Smooth muscle cell (in vitro differentiated cells): ENCODE measurements around the gene WRAP53. TPM values are rescaled to one million over a fixed set of nuclear protein-coding genes. Genes with fewer than 3 reads are reported as not detected.

Source experiments
- DNase-seq: peaks from one replicate; lab custom pipeline; 2025; ENCODE audit not compliant: unreplicated experiment; lab: John Stamatoyannopoulos, UW
- H2AFZ ChIP-seq: fragments of 200-600 bp; sonication (generic); 2 replicates; pipeline ENCODE4 v1.6.0; 2016; ENCODE audit warnings: antibody characterized with exemption, low read depth, mild to moderate bottlenecking
- H3F3A ChIP-seq: fragments of 200-600 bp; sonication (generic); 2 replicates; pipeline ENCODE4 v1.6.0; 2017; ENCODE audit warnings: antibody characterized with exemption, low read depth
- H3K27ac ChIP-seq: fragments of 200-600 bp; sonication (generic); 2 replicates; pipeline ENCODE4 v1.5.1; 2016; ENCODE audit warnings: low read depth, mild to moderate bottlenecking
- H3K27me3 ChIP-seq: fragments of 200-600 bp; sonication (generic); 2 replicates; pipeline ENCODE4 v1.6.1; 2016; ENCODE audit warnings: low read depth, mild to moderate bottlenecking
- H3K36me3 ChIP-seq: fragments of 200-600 bp; sonication (generic); 2 replicates; pipeline ENCODE4 v1.5.1; 2016; ENCODE audit warnings: low read depth
- H3K4me1 ChIP-seq: fragments of 200-600 bp; sonication (generic); 2 replicates; pipeline ENCODE4 v1.5.1; 2016; ENCODE audit warnings: low read depth
- H3K4me2 ChIP-seq: fragments of 200-600 bp; sonication (generic); 2 replicates; pipeline ENCODE4 v1.6.0; 2016; ENCODE audit warnings: mild to moderate bottlenecking
- H3K4me3 ChIP-seq: fragments of 200-600 bp; sonication (generic); 2 replicates; pipeline ENCODE4 v1.5.1; 2016; ENCODE audit warnings: mild to moderate bottlenecking
- H3K79me2 ChIP-seq: fragments of 200-600 bp; sonication (generic); 2 replicates; pipeline ENCODE4 v1.6.0; 2016; ENCODE audit warnings: low read depth, mild to moderate bottlenecking
- H3K9ac ChIP-seq: fragments of 200-600 bp; sonication (generic); 2 replicates; pipeline ENCODE4 v1.6.0; 2016; ENCODE audit warnings: low read depth
- H3K9me3 ChIP-seq: fragments of 200-600 bp; sonication (generic); replicated peaks from 2 replicates; pipeline ENCODE4 v1.5.1; 2016; ENCODE audit warnings: low read depth
- H4K20me1 ChIP-seq: fragments of 200-600 bp; sonication (generic); 2 replicates; pipeline ENCODE4 v1.6.0; 2016; ENCODE audit warnings: low read depth
- CTCF ChIP-seq: fragments of 200-600 bp; sonication (generic); IDR thresholded peaks from 2 replicates; pipeline ENCODE4 v1.5.1; 2017; ENCODE audit warnings: borderline replicate concordance, mild to moderate bottlenecking, antibody characterized with exemption; ENCODE audit not compliant: insufficient read depth, poor library complexity, severe bottlenecking
- WGBS: methylation state at CpG from one replicate; pipeline ENCODE4 v1.1.7; 2016; ENCODE audit warnings: low lambda C conversion rate; 5-methylcytosine and 5-hydroxymethylcytosine counted together
- polyA plus RNA-seq: library from polyadenylated mRNA; unstranded; fragments of >200 nt; fragmentation: Nextera tagmentation; extraction: Ambion mirVana; gene quantifications from 2 replicates; pipeline ENCODE4 v1.2.1, GENCODE V29; 2016
- total RNA-seq: library from RNA; depleted of rRNA; stranded (reverse); fragments of >200 nt; gene quantifications from 2 replicates; pipeline ENCODE4 v1.2.3, GENCODE V29; 2014

WRAP53 gene
- total and polyA plus RNA-seq, 2 experiments from 2014 or later, result 8.2 to 17.1 TPM

GRCh38 chr17:7646457-7646856 lies 41.8 kb upstream of the WRAP53 start:
- H2AFZ ChIP-seq, result no peak overlapping the region
- no peak overlapping the region for H3K9ac ChIP-seq
- peaks cover 11% of the 10 kb centered on the region for H3K4me1 ChIP-seq
- TF ChIP-seq CTCF, result no peak
- no peaks in the 10 kb centered on the region for H3K36me3 ChIP-seq
- H4K20me1 ChIP-seq, result no peaks in the 10 kb centered on the region
- H3K27me3 ChIP-seq, result peaks cover 6% of the 10 kb centered on the region
- no peak overlapping the region for H3K27ac ChIP-seq
- WGBS, result 85% methylated on average over 9 of the region's 9 CpGs
- H3K9me3 ChIP-seq, result no peaks in the 10 kb centered on the region
- H3K79me2 ChIP-seq, result no peaks in the 10 kb centered on the region
- H3K4me3 ChIP-seq, result no peak overlapping the region
- DNase-seq, result no peak
- no peaks in the 10 kb centered on the region for H3F3A ChIP-seq
- no peak overlapping the region for H3K4me2 ChIP-seq

GRCh38 chr17:7647018-7647417 lies 41.3 kb upstream of the WRAP53 start:
- Histone ChIP-seq H3K9ac (no peak overlapping the region), H3K36me3 (no peaks in the 10 kb centered on the region), H3K27ac (no peak overlapping the region), H2AFZ (no peak overlapping the region), H3K79me2 (no peaks in the 10 kb centered on the region), H3K4me1 (peaks cover 11% of the 10 kb centered on the region), H3K9me3 (no peaks in the 10 kb centered on the region), H3K4me3 (no peak overlapping the region), H3K27me3 (peaks cover 11% of the 10 kb centered on the region), H4K20me1 (no peaks in the 10 kb centered on the region), H3F3A (no peaks in the 10 kb centered on the region), H3K4me2 (no peak overlapping the region)
- WGBS, result 88% methylated on average over 4 of the region's 4 CpGs
- no peak for TF ChIP-seq CTCF
- no peak for DNase-seq

GRCh38 chr17:7650509-7651096 lies 37.7 kb upstream of the WRAP53 start, which contains the start of gene ATP1B2:
ATP1B2 (plus strand) TSS chr17:7650926; CDS start chr17:7651519, 593 bp downstream.
- Histone ChIP-seq H3K27me3 (peaks cover 11% of the 10 kb centered on the region), H4K20me1 (no peaks in the 10 kb centered on the region), H3F3A (no peaks in the 10 kb centered on the region), H3K9ac (peak within 1 kb of the TSS; percentile 47), H3K79me2 (no peaks in the 10 kb centered on the region), H3K4me1 (peaks cover 11% of the 10 kb centered on the region), H2AFZ (peak within 1 kb of the TSS; percentile 84), H3K9me3 (no peaks in the 10 kb centered on the region), H3K4me3 (peak within 1 kb of the TSS; percentile 62), H3K36me3 (no peaks in the 10 kb centered on the region), H3K4me2 (peak within 1 kb of the TSS; percentile 98), H3K27ac (no peak within 1 kb of the TSS)
- DNase-seq, result peak; percentile 69
- no peak for TF ChIP-seq CTCF
- WGBS, result 4% methylated on average over 20 of the region's 34 CpGs

GRCh38 chr17:7651097-7651664 lies 37.1 kb upstream of the WRAP53 start:
- Histone ChIP-seq H3K4me1 (peaks cover 11% of the 10 kb centered on the region), H3K36me3 (no peaks in the 10 kb centered on the region), H3K4me3 (peak overlapping the region; percentile 62), H3K27me3 (peaks cover 11% of the 10 kb centered on the region), H3K9ac (peak overlapping the region; percentile 47), H3K27ac (no peak overlapping the region), H3K4me2 (peak overlapping the region; percentile 98), H3K79me2 (no peaks in the 10 kb centered on the region), H3K9me3 (no peaks in the 10 kb centered on the region), H2AFZ (peak overlapping the region; percentile 58), H4K20me1 (no peaks in the 10 kb centered on the region), H3F3A (no peaks in the 10 kb centered on the region)
- TF ChIP-seq CTCF, result no peak
- no peak for DNase-seq
- 3% methylated on average over 31 of the region's 45 CpGs for WGBS
